Measurements from ENCODE around the gene EDN2.

The EDN2 gene

GRCh38 chr1:41486371-41487125 lies 2.1 kb upstream of the EDN2 start:
- H4K20me1 ChIP-seq (ENCODE audit: low read depth, low read length) = no peaks in the 10 kb centered on the region
- no peaks in the 10 kb centered on the region for H3K9me3 ChIP-seq (ENCODE audit: insufficient read depth, low read length)

DNA sequence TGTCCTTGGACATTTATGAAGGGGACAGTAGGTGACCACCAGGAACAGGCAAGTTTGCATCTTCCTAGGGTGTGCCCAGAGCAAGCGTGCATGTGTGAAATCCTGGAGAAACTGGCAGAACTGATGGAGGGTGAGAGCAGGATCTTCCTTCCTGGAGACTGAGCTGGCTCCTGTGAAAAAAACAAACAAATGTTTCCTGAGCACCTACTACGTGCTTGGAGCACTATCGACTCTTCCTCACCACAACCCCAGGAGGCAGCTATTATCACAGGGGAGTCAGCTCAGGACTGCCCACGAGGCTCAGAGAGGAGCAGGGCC lies 1.5 kb upstream of the EDN2 start:
- no peaks in the 10 kb centered on the region for H3F3A ChIP-seq (ENCODE audit: insufficient read depth)
- H4K20me1 ChIP-seq (ENCODE audit: low read depth, low read length) = no peaks in the 10 kb centered on the region
- no peak overlapping the region for H3K9ac ChIP-seq (ENCODE audit: low read length)
- TF ChIP-seq EZH2phosphoT487 (conservative IDR thresholded peaks at IDR 0.05; ENCODE audit: low read length) = no peak
- TF ChIP-seq, protein P1, sequence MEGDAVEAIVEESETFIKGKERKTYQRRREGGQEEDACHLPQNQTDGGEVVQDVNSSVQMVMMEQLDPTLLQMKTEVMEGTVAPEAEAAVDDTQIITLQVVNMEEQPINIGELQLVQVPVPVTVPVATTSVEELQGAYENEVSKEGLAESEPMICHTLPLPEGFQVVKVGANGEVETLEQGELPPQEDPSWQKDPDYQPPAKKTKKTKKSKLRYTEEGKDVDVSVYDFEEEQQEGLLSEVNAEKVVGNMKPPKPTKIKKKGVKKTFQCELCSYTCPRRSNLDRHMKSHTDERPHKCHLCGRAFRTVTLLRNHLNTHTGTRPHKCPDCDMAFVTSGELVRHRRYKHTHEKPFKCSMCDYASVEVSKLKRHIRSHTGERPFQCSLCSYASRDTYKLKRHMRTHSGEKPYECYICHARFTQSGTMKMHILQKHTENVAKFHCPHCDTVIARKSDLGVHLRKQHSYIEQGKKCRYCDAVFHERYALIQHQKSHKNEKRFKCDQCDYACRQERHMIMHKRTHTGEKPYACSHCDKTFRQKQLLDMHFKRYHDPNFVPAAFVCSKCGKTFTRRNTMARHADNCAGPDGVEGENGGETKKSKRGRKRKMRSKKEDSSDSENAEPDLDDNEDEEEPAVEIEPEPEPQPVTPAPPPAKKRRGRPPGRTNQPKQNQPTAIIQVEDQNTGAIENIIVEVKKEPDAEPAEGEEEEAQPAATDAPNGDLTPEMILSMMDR (IDR thresholded peaks at IDR 0.05; ENCODE audit: insufficient read depth, low read length, poor library complexity, severe bottlenecking) = no peak
- H3K9me2 ChIP-seq (replicated peaks; ENCODE audit: insufficient read depth, low read length) = no peaks in the 10 kb centered on the region
- H3K27me3 ChIP-seq (ENCODE audit: low read length) = no peaks in the 10 kb centered on the region
- no peak overlapping the region for H2AFZ ChIP-seq (ENCODE audit: low read depth, low read length, severe bottlenecking)
- no peak overlapping the region for H3K27ac ChIP-seq (ENCODE audit: low read depth, low read length)
- H3K4me3 ChIP-seq (ENCODE audit: insufficient read depth, low read length, poor library complexity, severe bottlenecking) = no peak overlapping the region
- no peaks in the 10 kb centered on the region for H3K36me3 ChIP-seq (ENCODE audit: low read length)
- H3K9me3 ChIP-seq (ENCODE audit: insufficient read depth, low read length) = no peaks in the 10 kb centered on the region
- no peak overlapping the region for H3K4me2 ChIP-seq (ENCODE audit: low read depth, low read length, poor library complexity, severe bottlenecking)
- H3K79me2 ChIP-seq (ENCODE audit: insufficient read depth, low read length) = no peaks in the 10 kb centered on the region

More at GRCh38 chr1:41486371-41487125, 2.1 kb upstream of the EDN2 start:
- Histone ChIP-seq H3K9me2 (replicated peaks; ENCODE audit: insufficient read depth, low read length) (no peaks in the 10 kb centered on the region), H3K27ac (ENCODE audit: low read depth, low read length) (no peak overlapping the region), H3K4me2 (ENCODE audit: low read depth, low read length, poor library complexity, severe bottlenecking) (no peak overlapping the region), H2AFZ (ENCODE audit: low read depth, low read length, severe bottlenecking) (no peak overlapping the region), H3K4me3 (ENCODE audit: insufficient read depth, low read length, poor library complexity, severe bottlenecking) (no peak overlapping the region), H3K79me2 (ENCODE audit: insufficient read depth, low read length) (no peaks in the 10 kb centered on the region), H3K36me3 (ENCODE audit: low read length) (no peaks in the 10 kb centered on the region), H3K9ac (ENCODE audit: low read length) (no peak overlapping the region), H3K27me3 (ENCODE audit: low read length) (no peaks in the 10 kb centered on the region), H3F3A (ENCODE audit: insufficient read depth) (no peaks in the 10 kb centered on the region)
- no peak for TF ChIP-seq EZH2phosphoT487 (conservative IDR thresholded peaks at IDR 0.05; ENCODE audit: low read length)
- TF ChIP-seq, protein P1 (IDR thresholded peaks at IDR 0.05; ENCODE audit: insufficient read depth, low read length, poor library complexity, severe bottlenecking) = no peak

DNA sequence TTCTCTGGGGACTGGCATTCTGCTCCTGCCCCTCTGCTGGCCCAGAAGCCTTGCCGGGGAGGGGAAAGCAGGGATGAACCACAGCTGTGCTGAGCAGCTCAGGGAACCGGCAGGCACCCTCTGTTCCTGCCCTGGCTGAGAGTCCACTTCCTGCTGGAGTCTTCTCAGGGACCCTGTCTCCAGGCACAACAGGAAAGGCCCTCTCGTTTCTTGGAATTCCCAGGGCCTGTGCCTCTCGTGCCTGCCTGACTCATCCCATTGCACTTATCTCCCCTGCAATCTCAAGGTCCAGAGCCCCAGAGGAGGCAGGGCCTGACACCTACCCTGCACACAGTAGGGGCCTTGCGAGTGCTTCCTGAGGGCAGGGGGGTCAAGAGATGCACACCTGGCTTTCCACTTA lies 1.1 kb upstream of the EDN2 start:
- Histone ChIP-seq H3K9me3 (ENCODE audit: insufficient read depth, low read length) (no peaks in the 10 kb centered on the region), H2AFZ (ENCODE audit: low read depth, low read length, severe bottlenecking) (no peak overlapping the region), H3K4me3 (ENCODE audit: insufficient read depth, low read length, poor library complexity, severe bottlenecking) (no peak overlapping the region), H3K4me2 (ENCODE audit: low read depth, low read length, poor library complexity, severe bottlenecking) (no peak overlapping the region), H3K27ac (ENCODE audit: low read depth, low read length) (no peak overlapping the region), H3K9me2 (replicated peaks; ENCODE audit: insufficient read depth, low read length) (no peaks in the 10 kb centered on the region), H3K79me2 (ENCODE audit: insufficient read depth, low read length) (no peaks in the 10 kb centered on the region), H3K27me3 (ENCODE audit: low read length) (no peaks in the 10 kb centered on the region), H4K20me1 (ENCODE audit: low read depth, low read length) (no peaks in the 10 kb centered on the region), H3K36me3 (ENCODE audit: low read length) (no peaks in the 10 kb centered on the region), H3F3A (ENCODE audit: insufficient read depth) (no peaks in the 10 kb centered on the region), H3K9ac (ENCODE audit: low read length) (no peak overlapping the region)
- TF ChIP-seq, protein P1 (IDR thresholded peaks at IDR 0.05; ENCODE audit: insufficient read depth, low read length, poor library complexity, severe bottlenecking) = no peak
- TF ChIP-seq EZH2phosphoT487 (conservative IDR thresholded peaks at IDR 0.05; ENCODE audit: low read length) = no peak
